Astrocyte (in vitro differentiated cells and primary cell): Measurements from ENCODE around the gene SCN1B.

Experiments
- CTCF ChIP-seq: IDR thresholded peaks from 2 replicates; pipeline ENCODE4 v1.5.1; 2011; ENCODE audit warnings: low read depth, mild to moderate bottlenecking, inconsistent platforms, low read length, moderate library complexity; ENCODE audit not compliant: insufficient read depth
- EZH2 ChIP-seq: IDR thresholded peaks from 2 replicates; pipeline ENCODE4 v1.6.1; 2012; ENCODE audit warnings: mild to moderate bottlenecking, low read length, inconsistent platforms; ENCODE audit not compliant: insufficient read depth

DNA sequence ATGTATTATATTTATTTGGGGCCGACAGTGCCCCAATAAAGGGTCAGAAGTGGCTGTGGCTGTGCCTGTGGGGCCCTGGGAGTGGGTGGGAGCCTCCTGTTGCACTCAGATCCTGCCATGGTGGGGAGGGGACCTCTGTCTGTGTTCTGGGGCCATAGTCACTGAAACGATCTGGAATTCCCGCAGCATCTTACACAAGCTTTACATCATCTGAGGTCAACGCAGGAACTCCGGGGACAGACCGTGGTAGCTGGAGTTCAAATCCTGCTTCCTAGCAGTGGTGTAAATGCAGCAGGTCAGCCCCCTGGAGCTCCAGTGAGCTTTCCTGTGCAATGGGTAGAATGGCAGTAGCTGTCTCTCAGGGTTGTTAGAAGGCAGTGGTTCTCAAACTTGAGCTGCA lies 3.9 kb upstream of the SCN1B start:
- no peak for TF ChIP-seq CTCF
- no peak for TF ChIP-seq EZH2
